Measurements from ENCODE around the gene TCF4. TPM values are rescaled to one million over a fixed set of nuclear protein-coding genes. Genes with fewer than 3 reads are reported as not detected.
A peak's percentile ranks its signal among the peaks of the same experiment; 100 is the strongest.

TCF4 gene
- total RNA-seq, 4 donors from 2014 or later = 80.9 to 172 (median 94.0) TPM

DNA sequence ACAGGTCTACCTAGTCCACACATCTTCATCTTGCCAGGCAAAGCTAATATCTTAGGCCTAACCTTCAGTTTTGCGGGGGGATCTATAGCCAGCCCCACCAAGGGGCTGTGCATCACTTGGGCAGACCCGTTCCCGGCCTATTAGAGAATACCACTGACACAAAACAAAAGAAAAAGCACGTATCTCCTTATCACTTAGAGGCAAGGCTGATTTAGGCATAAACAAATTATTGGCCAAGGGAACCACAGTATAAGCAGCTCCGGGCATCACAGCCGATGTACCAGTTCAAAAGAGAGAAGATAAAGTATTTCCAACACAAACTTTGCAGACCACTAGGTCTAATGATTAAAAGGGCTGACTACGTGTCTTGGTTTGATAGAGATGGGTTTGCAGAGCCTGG, 248.0 kb downstream of the TCF4 start:
- Histone ChIP-seq H3K36me3 (no peaks in the 10 kb centered on the region), H3K27ac (no peak overlapping the region), H3K4me1 (peaks cover 14% of the 10 kb centered on the region), H3K4me3 (no peak overlapping the region), H3K27me3 (no peaks in the 10 kb centered on the region), H3K9me3 (no peaks in the 10 kb centered on the region)
- no peak for DNase-seq (ENCODE audit: low spot score in 2 of 2)
- TF ChIP-seq POLR2AphosphoS5 (IDR thresholded peaks at IDR 0.05) (no peak), POLR2A (IDR thresholded peaks at IDR 0.05) (no peak)
- 88% methylated on average over 7 of the region's 7 CpGs for WGBS

- DNase-seq (ENCODE audit: low spot score in 2 of 2) = no peak
- TF ChIP-seq POLR2AphosphoS5 (IDR thresholded peaks at IDR 0.05) (no peak), EP300 (IDR thresholded peaks at IDR 0.05) (no peak), POLR2A (IDR thresholded peaks at IDR 0.05) (no peak), CTCF (IDR thresholded peaks at IDR 0.05) (peak in 1 of 2 donors; percentile 2)
- Histone ChIP-seq H3K4me1 (peaks cover 20% of the 10 kb centered on the region), H3K27me3 (no peaks in the 10 kb centered on the region), H3K36me3 (no peaks in the 10 kb centered on the region), H3K27ac (peak overlapping the region; percentile 83), H3K4me3 (no peak overlapping the region), H3K9me3 (no peaks in the 10 kb centered on the region)
- 50% methylated on average over 8 of the region's 8 CpGs for WGBS
These were observed 248.9 kb downstream of the TCF4 start for GRCh38 chr18:55338978-55339650.

- 57% methylated on average over 13 of the region's 13 CpGs for whole genome bisulfite sequencing
- TF ChIP-seq POLR2AphosphoS5 (IDR thresholded peaks at IDR 0.05) = no peak
- no peak for TF ChIP-seq POLR2A (IDR thresholded peaks at IDR 0.05)
- TF ChIP-seq CTCF (IDR thresholded peaks at IDR 0.05) = no peak
- no peak for TF ChIP-seq EP300 (IDR thresholded peaks at IDR 0.05)
- peaks cover 20% of the 10 kb centered on the region for H3K4me1 ChIP-seq
- H3K4me3 ChIP-seq = peak overlapping the region; percentile 13
- H3K27me3 ChIP-seq = no peaks in the 10 kb centered on the region
- peak overlapping the region; percentile 83 for H3K27ac ChIP-seq
- no peaks in the 10 kb centered on the region for H3K36me3 ChIP-seq
- H3K9me3 ChIP-seq = no peaks in the 10 kb centered on the region
- peak in 1 of 2 donors; percentile 65 for DNase-seq (ENCODE audit: low spot score in 2 of 2)
These were observed 250.0 kb downstream of the TCF4 start for GRCh38 chr18:55337908-55338521.

DNA sequence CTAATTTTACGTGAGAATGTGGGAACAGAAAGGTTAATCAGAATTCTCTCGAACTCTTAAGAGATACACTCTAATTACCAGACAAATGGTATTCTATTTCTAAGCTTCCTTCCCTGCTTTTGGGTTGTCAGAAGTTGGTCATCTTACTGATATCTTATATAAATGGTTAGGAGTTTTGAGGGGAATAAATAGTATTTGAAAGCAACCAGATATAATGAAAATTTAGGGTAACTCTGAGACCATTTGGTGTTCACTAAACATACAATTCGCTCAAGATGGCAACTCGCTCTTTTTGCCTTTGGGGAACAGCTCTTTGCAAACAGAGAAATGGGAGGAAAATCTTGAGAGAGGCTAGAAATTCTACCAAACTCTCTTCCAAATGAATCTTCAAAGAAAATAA, 250.9 kb downstream of the TCF4 start:
- no peak for DNase-seq (ENCODE audit: low spot score in 2 of 2)
- 90% methylated on average over 4 of the region's 4 CpGs for WGBS
- H3K27ac ChIP-seq = peak overlapping the region; percentile 37
- no peaks in the 10 kb centered on the region for H3K27me3 ChIP-seq
- H3K9me3 ChIP-seq = no peaks in the 10 kb centered on the region
- H3K36me3 ChIP-seq = no peaks in the 10 kb centered on the region
- TF ChIP-seq POLR2AphosphoS5 (IDR thresholded peaks at IDR 0.05) (no peak), EP300 (IDR thresholded peaks at IDR 0.05) (no peak)
- peaks cover 20% of the 10 kb centered on the region for H3K4me1 ChIP-seq
- H3K4me3 ChIP-seq = no peak overlapping the region

DNA sequence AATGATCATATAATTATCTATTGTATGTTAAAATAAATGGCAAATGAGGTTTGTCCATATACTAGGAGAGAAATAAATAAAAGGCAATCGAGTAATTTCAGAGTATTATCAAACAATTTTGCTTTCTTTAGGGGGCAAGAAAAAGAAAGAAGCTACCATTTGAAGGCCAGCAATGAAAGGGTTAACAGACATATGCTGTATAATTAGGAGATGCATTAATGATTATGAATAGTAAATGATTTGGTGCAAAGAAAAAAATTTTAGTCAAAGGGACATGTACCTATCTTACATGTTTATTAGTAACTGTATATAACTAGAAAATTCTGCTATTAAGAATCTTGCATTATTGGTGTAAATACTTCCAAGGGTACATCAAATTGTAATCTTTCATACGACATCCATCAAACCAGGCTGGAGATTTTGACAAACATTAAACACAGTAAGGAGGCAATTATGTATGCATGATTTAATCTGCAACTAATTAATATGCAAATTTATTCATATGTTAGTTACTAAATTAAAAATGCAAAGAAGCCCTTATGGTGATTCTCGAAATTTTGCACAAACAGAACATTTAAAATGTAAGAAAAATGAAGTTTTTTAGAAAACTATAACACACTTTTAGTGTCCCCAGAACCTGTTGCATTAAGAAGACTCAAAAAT, 251.4 kb downstream of the TCF4 start:
- Histone ChIP-seq H3K27me3 (no peaks in the 10 kb centered on the region), H3K36me3 (no peaks in the 10 kb centered on the region), H3K9me3 (no peaks in the 10 kb centered on the region), H3K4me1 (peaks cover 20% of the 10 kb centered on the region), H3K27ac (no peak overlapping the region), H3K4me3 (no peak overlapping the region)
- WGBS = 84% methylated on average over 3 of the region's 3 CpGs
- TF ChIP-seq POLR2A (IDR thresholded peaks at IDR 0.05) (no peak), POLR2AphosphoS5 (IDR thresholded peaks at IDR 0.05) (no peak)
- DNase-seq (ENCODE audit: low spot score in 2 of 2) = no peak

- WGBS = 43% methylated on average over 4 of the region's 4 CpGs
- no peak for DNase-seq (ENCODE audit: low spot score in 2 of 2)
- H3K27me3 ChIP-seq = no peaks in the 10 kb centered on the region
- H3K36me3 ChIP-seq = no peaks in the 10 kb centered on the region
- TF ChIP-seq POLR2AphosphoS5 (IDR thresholded peaks at IDR 0.05) (no peak), CTCF (IDR thresholded peaks at IDR 0.05) (no peak)
- no peak overlapping the region for H3K4me3 ChIP-seq
- no peaks in the 10 kb centered on the region for H3K9me3 ChIP-seq
- no peak overlapping the region for H3K27ac ChIP-seq
- H3K4me1 ChIP-seq = peaks cover 20% of the 10 kb centered on the region
These were observed 253.1 kb downstream of the TCF4 start for GRCh38 chr18:55334875-55335274.

Measured in suprapubic skin (tissue), 4 donors.